Right lung (tissue), 5 donors: ENCODE data around the gene OVCH2. TPM values are rescaled to one million over a fixed set of nuclear protein-coding genes. Genes with fewer than 3 reads are reported as not detected.
"Not testable (repeated sequence)": the region's sequence is repeated elsewhere in the genome, so short reads cannot be mapped to it uniquely, and the experiment has no call there.

Source experiments
- DNase-seq, 2 donors: peaks; one replicate each; pipeline ENCODE4 v3.0.0-alpha.2; 2013
- polyA plus RNA-seq, 5 donors: library from polyadenylated mRNA; unstranded; fragments of 120-200 nt; gene quantifications; one replicate each; pipeline versions ENCODE4 v1.2.1 to v1.2.3, GENCODE V29; 2013; ENCODE audit warnings: inconsistent platforms in 1 of 5, low replicate concordance in 1 of 5; ENCODE audit not compliant: insufficient read length in 5 of 5, insufficient read depth in 1 of 5

Gene OVCH2
- polyA plus RNA-seq, 5 donors = 3.0 to 8.8 (median 5.3) TPM

- peak; percentile 39 to 45 for DNase-seq
These were observed 34.7 kb downstream of the OVCH2 start for GRCh38 chr11:7671347-7672215.

DNA sequence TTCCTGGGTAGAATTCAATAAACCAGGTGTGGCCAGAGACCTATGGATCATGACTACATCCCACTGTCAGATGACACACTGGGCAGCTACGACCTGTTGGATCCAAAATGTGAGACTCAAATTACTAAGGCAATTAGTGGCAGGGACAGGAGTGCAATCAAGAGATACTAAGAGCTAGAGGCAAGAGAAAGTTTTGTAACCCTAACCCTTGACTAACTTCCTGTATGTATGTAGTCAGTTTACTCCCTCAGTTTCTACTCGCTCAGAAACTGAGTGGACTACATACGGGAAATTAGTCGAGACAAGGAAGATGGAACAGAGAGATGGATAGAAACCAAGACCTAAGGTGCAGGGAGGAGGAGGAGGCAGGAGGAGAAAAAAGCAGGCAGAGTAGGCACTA, 35.6 kb downstream of the OVCH2 start:
- no peak for DNase-seq

DNA sequence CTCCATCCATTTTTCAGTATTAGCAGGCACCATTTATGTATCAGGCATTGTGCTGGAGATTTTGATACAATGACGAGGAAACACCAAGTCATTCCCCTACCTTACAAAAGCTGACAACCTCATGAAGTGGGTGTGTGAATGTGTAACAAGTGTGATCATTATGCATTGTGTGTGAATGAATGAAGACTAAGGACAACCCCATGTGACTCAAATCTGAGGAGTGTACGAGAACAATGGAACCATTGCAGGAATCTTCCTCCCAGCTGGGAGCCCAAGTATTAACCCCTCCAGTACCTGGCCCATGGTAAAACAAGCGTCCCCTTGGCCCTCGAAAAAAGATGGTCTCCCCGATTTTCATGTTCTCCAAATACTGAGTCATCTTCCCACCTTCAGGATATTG, 37.4 kb downstream of the OVCH2 start:
- no peak for DNase-seq

DNA sequence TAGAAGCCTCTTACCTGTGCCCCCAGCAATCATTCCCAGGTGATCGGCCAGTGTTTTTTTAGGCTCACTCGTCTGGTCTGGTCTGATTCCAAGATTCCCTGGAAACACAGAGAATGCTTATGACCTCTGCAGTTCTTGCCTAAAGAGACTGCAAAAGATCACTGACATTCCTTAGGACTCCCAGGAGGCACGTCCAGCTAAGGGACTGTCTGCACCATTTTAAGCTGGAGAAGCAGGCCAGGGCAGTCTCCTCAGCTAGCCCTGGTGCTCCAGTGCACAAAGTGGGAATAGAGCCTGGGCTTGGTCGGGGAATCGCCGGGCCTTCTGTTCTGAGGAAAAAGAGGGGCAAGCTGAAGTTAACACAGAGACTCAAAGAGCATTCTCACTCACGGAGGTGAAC, 37.8 kb downstream of the OVCH2 start:
- DNase-seq = no peak

DNA sequence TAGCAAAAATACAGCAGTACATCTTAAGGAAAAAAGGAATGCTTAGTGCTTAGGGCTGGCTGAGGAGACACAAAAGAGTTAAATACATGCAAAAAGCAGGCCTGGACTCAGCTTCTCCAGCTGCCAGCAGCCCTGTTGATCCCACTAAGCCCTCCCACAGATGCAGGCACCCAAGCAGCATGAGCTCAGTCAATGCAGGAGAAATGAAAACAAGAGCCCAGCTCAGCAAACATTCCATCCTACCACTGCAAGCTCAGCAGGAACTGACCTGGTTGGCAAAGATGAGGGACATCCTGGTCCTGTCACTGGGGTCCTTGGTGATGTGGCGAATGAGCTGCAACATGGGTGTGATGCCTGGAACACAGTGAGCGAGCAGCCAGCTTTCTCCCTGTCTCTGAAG, 38.8 kb downstream of the OVCH2 start:
- DNase-seq = no peak

GRCh38 chr11:7666292-7666866, 39.9 kb downstream of the OVCH2 start:
- DNase-seq = no peak

DNA sequence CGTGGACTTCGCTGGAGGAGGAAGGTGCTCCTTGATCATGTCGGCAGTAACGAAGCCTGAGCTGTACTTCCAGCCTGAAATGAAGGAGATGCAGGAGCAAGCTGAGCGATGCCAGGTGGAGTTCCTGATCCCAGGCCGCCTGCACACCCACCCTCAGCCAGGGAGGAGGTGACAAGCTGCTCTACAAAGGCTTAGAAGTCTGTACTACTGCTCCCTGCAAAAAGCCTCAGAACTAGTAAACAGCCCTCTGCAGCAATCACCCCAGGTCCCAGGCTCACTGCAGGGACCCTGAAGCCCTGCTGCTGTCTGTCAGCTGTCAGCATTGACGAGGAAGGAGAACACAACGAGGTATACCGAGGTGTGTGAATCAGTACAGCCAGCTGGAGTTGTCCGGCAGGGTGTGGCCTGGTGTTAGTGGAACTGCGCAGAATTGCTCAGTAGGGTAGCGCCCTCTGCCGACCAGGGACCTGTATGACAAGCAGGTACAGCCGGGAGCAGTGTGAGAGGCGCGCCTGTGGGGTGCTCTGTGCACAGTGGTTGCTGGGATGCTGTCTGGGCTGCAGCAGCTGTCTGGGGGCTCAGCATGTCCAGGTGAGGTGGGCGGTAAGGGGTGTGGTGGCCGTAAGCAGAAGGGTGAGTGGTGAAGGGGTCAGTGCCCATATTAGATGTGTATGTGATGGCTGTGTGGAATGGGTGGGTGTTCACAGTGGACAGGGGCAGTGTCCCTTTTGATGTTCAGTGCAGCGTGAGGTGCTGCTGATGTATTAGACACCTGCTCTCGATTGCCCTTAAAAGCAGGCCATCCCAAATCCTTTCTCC, 40.6 kb downstream of the OVCH2 start:
- DNase-seq = peak; percentile 39 to 61

GRCh38 chr11:7664867-7665266, 41.4 kb downstream of the OVCH2 start:
- DNase-seq = no peak

- not testable (repeated sequence) for DNase-seq
These were observed 42.7 kb downstream of the OVCH2 start for GRCh38 chr11:7663531-7663930.

- peak; percentile 33 to 42 for DNase-seq
These were observed 48.8 kb downstream of the OVCH2 start for GRCh38 chr11:7657306-7658025.

DNA sequence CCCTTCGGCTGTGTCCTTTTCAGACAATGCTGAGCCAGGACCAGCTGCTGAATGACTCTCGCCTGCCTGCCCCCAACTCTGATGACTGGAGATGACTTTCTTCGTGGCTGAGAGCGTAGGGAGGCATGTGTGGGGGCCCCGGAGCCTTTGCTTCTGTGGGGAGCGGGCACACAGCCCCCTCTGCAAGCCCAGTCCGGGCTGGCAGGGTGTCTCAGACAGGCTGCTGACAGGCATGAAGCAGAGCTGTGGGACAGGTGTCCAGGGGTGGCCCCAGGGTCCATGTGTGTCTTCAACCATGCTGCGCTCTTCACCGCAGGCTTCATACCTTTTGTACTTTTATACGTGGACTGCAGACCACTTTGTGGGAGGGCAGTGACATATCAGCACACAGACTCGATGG, 49.6 kb downstream of the OVCH2 start:
- DNase-seq = no peak

- DNase-seq = no peak
These were observed 50.7 kb downstream of the OVCH2 start for GRCh38 chr11:7655253-7656217.

DNA sequence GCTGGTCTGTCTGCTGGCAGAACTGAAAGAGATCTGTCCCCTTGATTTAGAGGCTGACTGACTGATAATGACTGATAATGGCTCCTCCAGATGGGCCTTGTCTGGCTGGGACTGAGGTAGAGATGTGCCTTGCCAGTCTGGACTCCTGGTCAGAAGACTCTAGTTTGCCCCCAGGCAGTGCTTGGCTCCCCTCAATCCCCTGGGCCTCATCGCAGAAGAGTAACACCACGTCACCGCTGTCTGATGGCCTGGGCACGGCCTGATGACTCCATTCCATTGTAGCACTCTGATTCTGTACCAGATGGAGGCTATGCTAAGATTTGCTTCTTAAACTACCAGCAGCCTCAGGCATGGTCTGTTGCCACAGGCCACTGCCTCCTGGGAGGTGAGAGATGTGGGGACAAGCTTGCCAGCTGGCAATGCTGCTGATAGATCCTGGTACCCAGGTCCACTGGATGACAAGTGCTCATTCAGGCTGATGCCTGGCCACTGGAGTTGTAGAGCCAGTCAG, 52.0 kb downstream of the OVCH2 start:
- DNase-seq = no peak

- DNase-seq = no peak
These were observed 54.6 kb downstream of the OVCH2 start for GRCh38 chr11:7651700-7652099.

- DNase-seq = no peak
These were observed 55.1 kb downstream of the OVCH2 start for GRCh38 chr11:7651140-7651551.

- DNase-seq = no peak
These were observed 58.0 kb downstream of the OVCH2 start for GRCh38 chr11:7648264-7648663.

DNA sequence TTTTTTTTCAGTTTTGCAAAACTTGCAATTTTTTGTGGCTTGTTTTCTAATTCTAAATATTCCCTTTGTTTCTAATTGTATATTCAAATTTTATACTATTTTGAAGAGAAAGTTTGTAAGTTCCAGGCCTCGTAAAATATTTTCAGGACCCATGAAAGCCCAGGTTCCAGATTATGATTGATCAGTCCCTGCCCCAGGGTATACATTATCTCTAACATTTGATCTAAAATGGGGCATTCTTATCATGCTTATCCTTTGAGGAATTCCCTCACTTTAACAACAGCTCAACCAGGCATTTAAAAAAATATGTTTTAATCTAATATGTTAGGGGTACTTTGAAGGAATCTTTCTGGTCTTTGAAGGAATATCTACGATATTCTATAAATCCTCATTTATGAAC, 59.4 kb downstream of the OVCH2 start:
- no peak for DNase-seq

GRCh38 chr11:7645206-7645605, 61.1 kb downstream of the OVCH2 start:
- DNase-seq = no peak

- no peak for DNase-seq
These were observed 63.0 kb downstream of the OVCH2 start for GRCh38 chr11:7643314-7643713.

DNA sequence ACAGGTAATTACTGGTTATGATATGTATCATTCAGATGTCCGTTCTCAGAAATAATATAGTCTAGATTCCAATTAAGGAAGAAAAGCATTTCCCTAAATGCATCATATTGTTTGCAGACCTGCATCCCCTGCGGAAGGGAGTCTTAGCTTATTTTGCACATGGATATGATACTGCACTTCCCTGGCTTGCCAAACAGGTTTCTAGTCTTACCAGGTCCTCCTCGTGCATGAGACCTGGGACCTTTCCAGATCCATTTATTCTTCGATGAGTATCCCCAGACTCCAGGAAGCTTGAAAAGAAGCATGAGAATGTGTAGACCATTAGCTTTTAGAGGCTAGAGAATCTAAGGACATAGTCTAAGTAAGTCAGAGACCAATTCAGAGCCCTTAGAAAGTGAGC, 63.5 kb downstream of the OVCH2 start:
- no peak for DNase-seq
